Motor neuron (in vitro differentiated cells): Measurements from ENCODE around the gene ACOT12. TPM values are rescaled to one million over a fixed set of nuclear protein-coding genes. Genes with fewer than 3 reads are reported as not detected.

Source experiments
- ATAC-seq, 8 experiments: fragments of 200-7000 bp; cut with Tn5 transposase; replicated peaks in 6 of 8; 2 replicates each; pipeline ENCODE4 v1.8.0; 2021; ENCODE audit warnings: mild to moderate bottlenecking in 8 of 8, moderate library complexity in 8 of 8
- H3K27ac ChIP-seq, 2 donors: fragments of 250-450 bp; sonication (Bioruptor Pico); 2 replicates each; pipeline ENCODE4 v1.9.0; 2021; ENCODE audit warnings: antibody characterized with exemption in 2 of 2, mild to moderate bottlenecking in 2 of 2, moderate library complexity in 1 of 2
- H3K4me1 ChIP-seq, 2 donors: fragments of 250-450 bp; sonication (Bioruptor Pico); replicated peaks in 1 of 2; 2 replicates each; pipeline ENCODE4 v1.6.1; 2021; ENCODE audit warnings: antibody characterized with exemption in 2 of 2, mild to moderate bottlenecking in 2 of 2, moderate library complexity in 1 of 2
- H3K4me3 ChIP-seq, 5 donors: fragments of 250-450 bp; sonication (Bioruptor Pico); 2 replicates each; pipeline ENCODE4 v1.9.0; 2021; ENCODE audit warnings: antibody characterized with exemption in 5 of 5, mild to moderate bottlenecking in 5 of 5, moderate library complexity in 4 of 5
- WGBS, 10 experiments: fragments of 450-650 bp; shearing (Covaris generic); methylation state at CpG; one replicate each; pipeline ENCODE4 v1.0.0; 2022; 5-methylcytosine and 5-hydroxymethylcytosine counted together
- in situ Hi-C, 9 experiments: fragments of 400-800 bp; cut with MboI; loops; one replicate each; pipeline ENCODE4 v1.15.0; 2021; ENCODE audit warnings: low sequenced_read_pairs in 9 of 9, low pct_unique_long_range_greater_than_20kb in 2 of 9; ENCODE audit not compliant: unreplicated experiment in 9 of 9
- total RNA-seq, 8 experiments: library from RNA; unstranded; fragments of 300-600 nt; gene quantifications; 2 replicates each; pipeline versions ENCODE4 v1.2.3 to v1.2.4, GENCODE V29; 2022

The ACOT12 gene
- total RNA-seq, 8 experiments from 2014 or later: 0.16 to 8.8 (median 0.27) TPM; not detected in 1

DNA sequence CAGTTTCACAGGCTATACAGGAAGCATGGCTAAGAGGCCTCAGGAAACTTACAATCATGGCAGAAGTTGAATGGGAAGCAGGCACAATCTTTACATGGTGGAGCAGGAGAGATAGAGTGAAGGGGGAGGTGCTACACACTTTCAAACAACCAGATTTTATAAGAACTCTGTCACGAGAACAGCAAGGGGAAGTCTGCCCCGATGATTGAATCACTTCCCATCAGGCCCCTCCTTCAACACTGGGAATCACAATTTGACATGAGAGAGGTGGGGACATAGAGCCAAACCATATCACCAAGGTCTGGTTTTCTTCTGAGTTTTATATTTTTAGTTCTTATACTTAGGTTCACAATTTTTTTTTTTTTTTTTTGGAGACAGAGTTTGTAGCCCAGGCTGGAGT lies 76.4 kb downstream of the ACOT12 start:
- in situ Hi-C loops: no loop called here
- ATAC-seq: no peak
- Histone ChIP-seq H3K27ac (no peak overlapping the region), H3K4me3 (no peak overlapping the region), H3K4me1 (no peaks in the 10 kb centered on the region)
- WGBS, 10 experiments: 25 to 100% (median 88%) methylated on average over 1 to 2 of the region's 2 CpGs; no CpG with 5 or more reads in 1 of the 10 experiments

GRCh38 chr5:81316571-81316970 lies 77.4 kb downstream of the ACOT12 start:
- no peak for ATAC-seq

DNA sequence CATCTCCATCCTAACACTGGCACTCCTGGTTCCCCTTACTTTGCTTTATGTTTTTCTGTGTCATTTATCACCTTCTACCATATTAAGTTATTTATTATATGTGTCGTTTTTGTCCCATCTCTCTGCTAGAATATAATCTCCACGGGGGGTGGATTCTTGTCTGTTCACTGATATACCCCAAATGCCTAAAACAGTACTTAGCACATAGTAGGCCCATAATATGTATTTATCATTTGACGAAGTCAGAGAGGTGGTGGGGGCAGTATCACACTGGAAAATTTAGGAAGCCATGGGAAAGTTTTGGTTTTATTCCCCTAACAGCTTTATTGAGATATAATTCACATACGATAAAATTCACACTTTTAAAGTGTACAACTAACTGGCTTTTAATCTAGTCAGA lies 78.1 kb downstream of the ACOT12 start:
- 86 to 100% (median 96%) methylated on average over 1 to 4 of the region's 4 CpGs; no CpG with 5 or more reads in 1 of the 10 experiments for WGBS, 10 experiments
- no peak overlapping the region for H3K4me3 ChIP-seq
- H3K4me1 ChIP-seq: no peaks in the 10 kb centered on the region
- no peak for ATAC-seq
- H3K27ac ChIP-seq: no peak overlapping the region
- in situ Hi-C loops: no loop called here

More at GRCh38 chr5:81316571-81316970, 77.4 kb downstream of the ACOT12 start:
- in situ Hi-C loops: no loop called here
- no peak overlapping the region for H3K27ac ChIP-seq
- H3K4me1 ChIP-seq: no peaks in the 10 kb centered on the region
- WGBS, 10 experiments: 43 to 100% (median 85%) methylated on average over 1 to 2 of the region's 2 CpGs; no CpG with 5 or more reads in 1 of the 10 experiments
- no peak overlapping the region for H3K4me3 ChIP-seq

GRCh38 chr5:81315336-81315735 lies 78.6 kb downstream of the ACOT12 start:
- no peaks in the 10 kb centered on the region for H3K4me1 ChIP-seq
- peak in 3 of 8 experiments; percentile 34 to 79 (median 67) for ATAC-seq
- no peak overlapping the region for H3K27ac ChIP-seq
- no peak overlapping the region for H3K4me3 ChIP-seq
- 14 to 100% (median 20%) methylated on average over 1 of the region's 1 CpG; no CpG with 5 or more reads in 5 of the 10 experiments for WGBS, 10 experiments
- in situ Hi-C loops: no loop called here

- H3K4me3 ChIP-seq: no peak overlapping the region
- WGBS, 10 experiments: 57 to 100% (median 86%) methylated on average over 1 to 3 of the region's 3 CpGs; no CpG with 5 or more reads in 2 of the 10 experiments
- no peaks in the 10 kb centered on the region for H3K4me1 ChIP-seq
- in situ Hi-C loops: no loop called here
- no peak overlapping the region for H3K27ac ChIP-seq
- no peak for ATAC-seq
Observed at GRCh38 chr5:81314581-81314980, 79.4 kb downstream of the ACOT12 start.

- Histone ChIP-seq H3K4me3 (no peak overlapping the region), H3K27ac (no peak overlapping the region), H3K4me1 (peaks cover 0 to 2% of the 10 kb centered on the region in 2 donors)
- ATAC-seq: peak in 1 of 8 experiments; percentile 22
- in situ Hi-C loops: no loop called here
- 67 to 100% (median 100%) methylated on average over 1 to 3 of the region's 3 CpGs; no CpG with 5 or more reads in 1 of the 10 experiments for WGBS, 10 experiments
Observed at GRCh38 chr5:81313686-81314085, 80.2 kb downstream of the ACOT12 start.

- Histone ChIP-seq H3K4me3 (no peak overlapping the region), H3K27ac (no peak overlapping the region), H3K4me1 (peaks cover 0 to 3% of the 10 kb centered on the region in 2 donors)
- in situ Hi-C loops: no loop called here
- ATAC-seq: peak in 1 of 8 experiments; percentile 35
Observed at GRCh38 chr5:81313278-81313677, 80.7 kb downstream of the ACOT12 start.

- ATAC-seq: no peak
- in situ Hi-C loops: no loop called here
- H3K27ac ChIP-seq: no peak overlapping the region
- no peak overlapping the region for H3K4me3 ChIP-seq
- H3K4me1 ChIP-seq: peaks cover 0 to 3% of the 10 kb centered on the region in 2 donors
- WGBS, 10 experiments: 60 to 100% (median 93%) methylated on average over 1 of the region's 1 CpG; no CpG with 5 or more reads in 1 of the 10 experiments
Observed at GRCh38 chr5:81310402-81311063, 83.4 kb downstream of the ACOT12 start.

- in situ Hi-C loops: no loop called here
Observed at GRCh38 chr5:81308836-81309235, 85.1 kb downstream of the ACOT12 start.

GRCh38 chr5:81305785-81306184 lies 88.1 kb downstream of the ACOT12 start:
- H3K27ac ChIP-seq: no peak overlapping the region

More at GRCh38 chr5:81308836-81309235, 85.1 kb downstream of the ACOT12 start:
- Histone ChIP-seq H3K27ac (no peak overlapping the region), H3K4me3 (no peak overlapping the region), H3K4me1 (peaks cover 0 to 3% of the 10 kb centered on the region in 2 donors)
- ATAC-seq: peak in 5 of 8 experiments; percentile 29 to 74 (median 41)
- 0 to 100% (median 81%) methylated on average over 1 to 2 of the region's 2 CpGs; no CpG with 5 or more reads in 1 of the 10 experiments for WGBS, 10 experiments

GRCh38 chr5:81303563-81303962 lies 90.4 kb downstream of the ACOT12 start:
- in situ Hi-C loops: no loop called here
- Histone ChIP-seq H3K4me1 (peaks cover 13 to 16% of the 10 kb centered on the region in 2 donors), H3K27ac (no peak overlapping the region), H3K4me3 (no peak overlapping the region)
- 0 to 100% (median 75%) methylated on average over 1 of the region's 1 CpG; no CpG with 5 or more reads in 5 of the 10 experiments for WGBS, 10 experiments
- no peak for ATAC-seq

More at GRCh38 chr5:81305785-81306184, 88.1 kb downstream of the ACOT12 start:
- no peak for ATAC-seq
- H3K4me3 ChIP-seq: no peak overlapping the region
- H3K4me1 ChIP-seq: peaks cover 5 to 10% of the 10 kb centered on the region in 2 donors
- in situ Hi-C loops: no loop called here

- WGBS, 10 experiments: 77 to 100% (median 93%) methylated on average over 1 to 5 of the region's 5 CpGs; no CpG with 5 or more reads in 1 of the 10 experiments
- in situ Hi-C loops: no loop called here
- Histone ChIP-seq H3K4me1 (peaks cover 13 to 15% of the 10 kb centered on the region in 2 donors), H3K27ac (peak overlapping the region in 1 of 2 donors; percentile 87), H3K4me3 (peak overlapping the region in 4 of 5 donors; percentile 57 to 78 (median 69))
- ATAC-seq: no peak
Observed at GRCh38 chr5:81302596-81302995, 91.3 kb downstream of the ACOT12 start.

GRCh38 chr5:81301271-81302015 lies 92.5 kb downstream of the ACOT12 start, which contains the start of gene ZCCHC9:
ZCCHC9 (plus strand) TSS chr5:81301587; CDS start chr5:81304758, 3,171 bp downstream.
- peak within 1 kb of the TSS; percentile 57 to 78 (median 72) for H3K4me3 ChIP-seq
- WGBS, 10 experiments: 0 to 7% (median 0%) methylated on average over 1 to 12 of the region's 54 CpGs; no CpG with 5 or more reads in 2 of the 10 experiments
- ATAC-seq: peak; percentile 95 to 99 (median 98)
- H3K27ac ChIP-seq: peak within 1 kb of the TSS; percentile 87
- in situ Hi-C loops: no loop called here
- H3K4me1 ChIP-seq: peaks cover 13 to 15% of the 10 kb centered on the region in 2 donors
